ENCODE results near the gene CFAP58.

The CFAP58 gene, protein sequence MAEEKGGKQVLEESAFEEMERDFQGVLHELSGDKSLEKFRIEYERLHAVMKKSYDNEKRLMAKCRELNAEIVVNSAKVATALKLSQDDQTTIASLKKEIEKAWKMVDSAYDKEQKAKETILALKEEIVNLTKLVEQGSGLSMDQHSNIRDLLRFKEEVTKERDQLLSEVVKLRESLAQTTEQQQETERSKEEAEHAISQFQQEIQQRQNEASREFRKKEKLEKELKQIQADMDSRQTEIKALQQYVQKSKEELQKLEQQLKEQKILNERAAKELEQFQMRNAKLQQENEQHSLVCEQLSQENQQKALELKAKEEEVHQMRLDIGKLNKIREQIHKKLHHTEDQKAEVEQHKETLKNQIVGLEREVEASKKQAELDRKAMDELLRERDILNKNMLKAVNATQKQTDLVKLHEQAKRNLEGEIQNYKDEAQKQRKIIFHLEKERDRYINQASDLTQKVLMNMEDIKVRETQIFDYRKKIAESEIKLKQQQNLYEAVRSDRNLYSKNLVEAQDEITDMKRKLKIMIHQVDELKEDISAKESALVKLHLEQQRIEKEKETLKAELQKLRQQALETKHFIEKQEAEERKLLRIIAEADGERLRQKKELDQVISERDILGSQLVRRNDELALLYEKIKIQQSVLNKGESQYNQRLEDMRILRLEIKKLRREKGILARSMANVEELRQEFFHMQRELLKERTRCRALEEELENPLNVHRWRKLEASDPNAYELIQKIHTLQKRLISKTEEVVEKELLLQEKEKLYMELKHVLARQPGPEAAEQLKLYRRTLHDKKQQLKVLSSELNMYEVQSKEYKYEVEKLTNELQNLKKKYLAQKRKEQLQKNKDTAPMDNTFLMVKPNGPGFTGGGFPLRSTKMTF

DNA sequence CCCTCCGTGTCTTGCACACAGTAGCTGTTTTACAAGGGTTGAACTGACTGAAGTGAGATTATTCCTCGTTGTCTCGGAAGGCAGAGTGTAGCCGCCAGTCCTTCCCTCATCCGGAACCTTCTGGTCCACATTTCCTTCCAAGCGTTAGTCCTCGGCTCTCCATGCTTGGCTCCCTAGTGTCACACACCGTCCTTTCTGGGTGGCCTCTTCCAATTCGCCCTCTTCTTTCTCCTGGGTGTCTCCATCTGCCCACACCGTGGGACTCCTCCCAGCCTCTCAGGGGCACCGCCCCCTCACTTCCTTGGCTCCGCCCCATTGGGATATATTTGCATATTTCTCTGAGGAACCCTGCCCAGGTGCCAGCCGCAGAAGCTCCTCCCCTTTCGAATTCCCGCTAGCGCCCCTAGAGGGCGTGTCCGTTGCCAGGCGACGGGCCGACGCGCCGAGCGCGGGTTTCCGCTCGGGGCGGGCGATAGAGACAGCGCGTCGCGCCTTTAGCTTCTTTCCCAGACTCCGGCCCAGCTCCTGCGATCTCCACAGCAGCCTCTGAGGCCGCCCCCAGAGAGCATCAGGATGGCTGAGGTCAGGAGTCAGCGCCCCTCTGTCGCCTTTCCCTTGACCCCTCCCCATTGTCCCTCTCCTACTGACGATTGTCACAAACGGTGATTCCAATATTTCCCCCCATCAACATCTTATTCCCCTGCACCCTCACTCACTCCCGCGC is at the start of gene CFAP58:
Gene CFAP58, plus strand, starts transcription at position 509 of the 724 bp plus-strand sequence. Its CDS starts 65 bp downstream, at position 574.
- no peak for FAIRE-seq

DNA sequence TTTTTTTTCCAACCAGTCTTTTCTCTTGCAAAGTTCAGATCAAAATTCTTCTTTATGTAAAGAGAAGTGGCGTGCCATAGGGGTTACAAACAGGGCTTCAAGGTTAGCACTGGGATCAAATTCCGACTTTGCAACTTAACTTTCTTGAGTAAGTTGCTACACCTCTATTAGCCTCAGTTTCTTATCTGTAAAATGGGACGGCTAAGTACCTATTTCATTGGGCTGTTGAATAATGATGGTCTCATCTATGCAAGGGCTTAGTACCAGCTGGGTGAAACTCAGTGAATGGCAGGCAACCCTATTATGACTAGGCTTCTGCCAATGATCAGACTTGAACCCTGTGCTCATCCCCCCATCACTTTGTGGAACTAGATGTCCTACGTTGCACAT is 49.3 kb upstream of the CFAP58 start:
- FAIRE-seq: no peak

DNA sequence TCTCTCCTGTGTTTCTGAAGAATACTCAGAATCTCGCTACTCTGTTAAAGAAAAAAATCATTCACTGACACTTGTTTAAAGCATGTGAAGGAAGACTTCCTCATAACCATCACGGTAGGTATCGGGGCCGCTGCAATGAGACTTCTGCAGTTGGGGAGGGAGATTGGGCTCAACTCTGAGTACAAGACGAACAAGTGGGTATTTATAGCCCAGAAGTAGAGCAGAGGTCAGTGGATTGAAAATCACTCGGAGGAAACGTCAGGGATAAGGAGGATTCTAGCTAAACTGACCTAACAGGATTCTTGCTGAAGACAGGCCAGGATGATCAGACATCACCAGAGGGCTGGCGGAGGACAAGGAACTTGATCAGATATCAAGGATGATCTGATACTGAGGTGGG is 48.7 kb upstream of the CFAP58 start:
- FAIRE-seq: no peak

DNA sequence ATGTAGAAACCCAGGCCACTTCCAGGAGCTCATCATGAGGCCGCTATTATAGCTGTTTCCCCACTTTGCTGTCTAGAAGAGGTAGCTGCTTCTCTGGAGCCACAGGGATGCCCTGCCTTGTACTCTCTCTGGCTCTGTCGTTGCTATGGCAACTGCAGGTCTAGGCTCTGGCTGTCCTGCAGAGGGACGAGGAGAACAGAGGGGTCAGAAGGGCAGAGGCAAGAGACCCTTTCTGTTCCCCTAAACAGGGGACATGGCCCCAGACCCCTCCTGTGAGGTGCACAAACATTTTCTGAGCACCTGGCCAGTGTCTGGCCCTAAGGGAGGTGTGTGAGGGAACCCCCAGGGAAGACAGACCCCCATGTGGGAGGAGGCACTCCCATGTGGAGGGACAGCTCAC is 46.7 kb upstream of the CFAP58 start:
- no peak for FAIRE-seq

DNA sequence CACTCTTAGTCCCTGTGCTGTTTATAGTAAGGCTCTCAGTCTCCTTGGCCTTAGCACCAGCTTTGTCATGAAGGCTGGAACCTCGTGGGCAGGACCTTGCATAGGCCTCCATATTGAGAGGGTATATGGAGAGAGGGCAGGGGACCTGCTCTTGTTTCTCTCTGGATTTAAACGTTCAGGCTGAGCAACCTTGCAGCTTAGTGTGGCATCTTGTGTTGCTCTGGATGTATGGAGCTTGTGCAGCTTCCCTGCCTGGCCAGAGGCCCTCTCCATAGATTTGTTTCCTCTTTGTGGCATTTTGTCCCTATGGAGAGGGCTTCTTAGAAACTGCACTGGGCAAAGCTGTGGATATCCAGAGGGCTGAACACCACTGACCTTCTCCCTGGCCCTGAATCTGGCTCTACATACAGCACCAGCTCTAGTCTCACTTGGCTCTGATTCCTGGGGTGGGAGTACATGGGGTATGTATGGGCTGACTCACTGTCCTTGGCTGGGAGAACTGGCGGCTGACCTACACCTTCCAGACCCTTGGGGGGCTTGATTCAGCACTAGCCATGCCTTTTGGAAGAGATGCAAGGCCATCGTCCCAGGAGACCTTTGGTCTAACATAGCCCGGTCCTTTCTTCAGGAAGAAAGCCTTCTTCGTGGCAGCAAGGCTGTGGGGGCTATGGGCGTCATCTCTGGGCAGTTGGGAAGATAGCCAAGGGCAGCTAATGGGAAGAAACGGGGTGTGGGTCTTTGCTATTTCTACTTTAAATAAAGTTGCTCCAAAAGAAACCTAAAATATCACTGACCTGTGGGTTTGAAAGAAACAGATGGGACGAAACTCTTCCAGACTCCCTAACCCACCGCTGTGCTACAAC is 45.8 kb upstream of the CFAP58 start:
- no peak for FAIRE-seq

DNA sequence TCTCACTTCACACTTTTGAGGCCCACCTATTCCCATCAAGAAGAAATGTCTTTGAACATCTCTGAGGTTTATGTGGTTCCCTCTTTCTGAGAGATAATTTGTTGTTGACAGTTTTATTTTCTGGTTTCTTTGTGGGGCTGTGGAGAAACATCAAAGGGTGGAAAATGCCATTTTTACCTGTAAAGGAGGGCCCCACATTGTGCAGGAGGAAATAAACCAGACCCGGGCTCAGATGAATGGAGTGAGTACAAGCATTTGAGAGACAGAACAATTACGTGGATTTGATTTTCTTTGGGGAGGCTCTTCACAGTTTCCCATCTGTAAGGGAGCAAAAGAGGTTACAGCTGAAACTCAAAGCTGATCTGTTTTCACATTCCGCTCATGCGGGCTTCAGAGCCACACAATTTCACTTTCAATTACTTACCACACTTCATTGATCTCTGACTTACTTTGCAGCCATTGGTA is 45.2 kb upstream of the CFAP58 start:
- FAIRE-seq: no peak

DNA sequence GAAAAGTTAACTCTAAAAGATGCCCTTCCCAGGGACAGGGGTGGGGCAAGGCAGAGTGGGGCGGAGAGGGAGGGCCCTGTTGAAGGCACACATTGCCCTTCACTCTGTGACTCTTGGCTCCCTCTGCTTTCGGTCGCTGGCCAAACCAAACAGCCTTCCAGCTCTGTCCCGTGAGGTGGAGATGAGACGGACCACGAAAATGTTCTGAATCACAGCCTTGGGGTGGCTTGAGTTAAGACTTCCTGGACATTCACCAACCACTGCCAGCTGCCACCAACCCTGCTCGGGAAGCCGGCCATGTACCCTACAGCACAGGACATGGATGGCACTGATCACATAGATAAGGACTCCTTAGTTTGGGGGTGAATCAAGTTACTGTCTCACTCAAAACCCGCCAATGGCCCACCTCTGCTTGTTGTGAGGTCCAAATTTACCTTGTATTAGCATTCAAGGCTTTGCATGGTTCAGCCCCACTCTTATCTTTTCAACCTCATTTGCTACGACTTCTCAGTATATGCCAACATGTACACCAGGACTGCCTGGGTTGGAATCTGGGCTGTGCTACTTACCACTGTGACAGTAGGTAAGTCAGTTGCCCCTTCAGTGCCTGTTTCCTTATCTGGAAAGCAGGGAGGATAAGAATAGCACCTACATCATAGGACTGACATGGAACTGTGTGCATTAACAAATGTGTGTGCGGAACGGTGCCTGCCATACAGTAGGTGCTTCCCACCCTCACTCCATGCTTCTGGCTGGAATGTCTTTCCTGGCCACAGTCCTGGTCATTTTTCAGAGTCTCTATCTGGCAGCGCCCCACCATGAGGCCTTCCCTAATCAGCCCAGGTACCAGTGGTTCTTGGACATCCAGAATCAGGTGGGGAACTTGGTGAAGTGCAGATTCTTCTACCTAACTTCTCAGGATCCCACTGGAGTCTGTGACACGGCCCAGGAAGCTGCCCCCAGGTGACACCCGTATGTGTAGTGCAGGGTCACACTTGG is 43.4 kb upstream of the CFAP58 start:
- no peak for FAIRE-seq

DNA sequence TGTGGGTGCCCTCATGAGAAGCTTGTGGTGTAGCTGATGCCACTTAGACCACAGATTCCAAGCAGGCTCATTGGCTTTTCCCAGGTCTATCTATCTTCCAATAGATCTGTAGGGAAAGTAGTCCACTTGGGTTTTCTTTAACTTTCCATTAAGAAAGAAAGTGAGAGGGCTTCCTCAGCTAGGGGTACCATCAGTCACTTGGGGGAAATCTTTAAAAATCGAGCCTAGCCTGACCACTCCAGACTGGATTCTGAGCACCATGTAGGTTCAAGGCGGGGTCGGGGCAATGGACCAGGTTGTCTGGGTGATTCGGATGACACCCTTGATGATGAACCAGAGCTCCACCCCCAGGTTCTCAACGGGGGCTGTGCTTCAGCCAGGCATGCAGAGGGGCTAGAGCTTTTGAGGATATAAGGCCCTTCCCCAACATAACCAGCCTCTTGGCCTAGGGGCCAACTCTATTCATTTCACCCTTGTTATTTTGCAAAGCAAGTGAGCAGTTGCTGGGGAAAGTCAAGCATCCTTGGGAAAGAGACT is 42.4 kb upstream of the CFAP58 start:
- no peak for FAIRE-seq

DNA sequence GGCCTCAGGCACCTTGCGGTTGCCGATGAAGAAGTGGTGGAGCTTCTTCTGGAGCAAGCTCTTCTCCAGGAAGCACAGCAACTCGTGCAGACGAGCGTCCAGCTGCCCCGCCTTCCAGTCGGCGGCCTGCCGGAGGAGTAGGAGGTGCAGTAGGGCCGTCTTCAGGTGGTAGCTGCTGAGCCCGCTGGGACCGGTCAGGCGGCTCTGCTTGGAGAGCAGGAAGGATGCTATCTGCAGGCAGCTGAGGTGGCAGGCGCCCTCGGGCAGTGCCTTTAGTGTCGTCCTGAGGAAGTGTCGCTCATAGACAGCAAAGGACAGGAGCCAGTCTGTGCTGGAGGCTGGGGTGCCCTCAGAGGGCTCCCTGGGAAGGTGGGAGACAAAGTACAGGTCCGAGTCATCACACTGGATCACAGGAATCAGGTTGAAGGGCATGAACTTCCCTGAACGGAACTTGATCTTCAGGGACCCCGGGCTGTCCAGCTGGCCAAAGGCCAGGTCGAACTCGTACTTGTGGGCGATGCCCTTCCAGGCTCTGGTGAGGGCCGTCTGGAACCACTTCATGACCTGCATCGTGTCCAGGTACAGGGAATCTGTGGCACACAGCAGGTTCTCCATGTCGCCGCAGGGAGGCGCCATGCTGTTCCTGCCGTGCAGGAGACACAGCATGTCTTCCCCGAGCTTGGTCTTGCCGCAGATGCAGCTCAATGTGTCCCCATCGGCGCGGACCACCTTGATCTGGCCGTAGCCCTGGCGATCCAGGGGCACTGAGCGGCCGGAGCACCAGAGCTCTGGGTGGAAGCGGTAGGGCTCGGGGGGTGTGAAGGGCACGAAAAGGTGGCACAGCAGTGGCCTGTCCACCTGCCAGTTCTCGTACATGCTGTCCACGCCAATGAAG is 38.8 kb upstream of the CFAP58 start:
- FAIRE-seq: no peak

DNA sequence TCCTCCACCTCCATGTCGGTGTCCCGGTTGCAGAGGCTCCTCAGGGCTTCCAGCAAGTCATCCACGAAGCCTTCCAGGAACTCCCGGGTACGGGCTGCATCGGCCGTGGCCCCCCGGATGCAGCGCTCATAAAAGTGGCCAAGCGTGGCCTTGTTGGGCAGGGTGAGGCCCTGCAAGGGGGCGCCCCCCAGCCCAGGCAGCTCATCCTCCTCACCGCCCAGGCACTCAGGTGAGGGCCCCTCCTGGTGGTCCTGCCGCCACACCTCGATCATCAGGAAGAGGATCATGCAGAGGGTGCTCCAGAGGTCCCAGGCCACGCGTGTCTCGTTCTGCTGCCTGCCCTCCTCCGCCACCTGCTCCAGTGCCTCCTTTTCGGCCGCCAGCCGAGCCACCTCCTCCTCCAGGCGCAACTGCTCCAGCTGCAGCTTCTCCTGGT is 38.1 kb upstream of the CFAP58 start:
- no peak for FAIRE-seq

DNA sequence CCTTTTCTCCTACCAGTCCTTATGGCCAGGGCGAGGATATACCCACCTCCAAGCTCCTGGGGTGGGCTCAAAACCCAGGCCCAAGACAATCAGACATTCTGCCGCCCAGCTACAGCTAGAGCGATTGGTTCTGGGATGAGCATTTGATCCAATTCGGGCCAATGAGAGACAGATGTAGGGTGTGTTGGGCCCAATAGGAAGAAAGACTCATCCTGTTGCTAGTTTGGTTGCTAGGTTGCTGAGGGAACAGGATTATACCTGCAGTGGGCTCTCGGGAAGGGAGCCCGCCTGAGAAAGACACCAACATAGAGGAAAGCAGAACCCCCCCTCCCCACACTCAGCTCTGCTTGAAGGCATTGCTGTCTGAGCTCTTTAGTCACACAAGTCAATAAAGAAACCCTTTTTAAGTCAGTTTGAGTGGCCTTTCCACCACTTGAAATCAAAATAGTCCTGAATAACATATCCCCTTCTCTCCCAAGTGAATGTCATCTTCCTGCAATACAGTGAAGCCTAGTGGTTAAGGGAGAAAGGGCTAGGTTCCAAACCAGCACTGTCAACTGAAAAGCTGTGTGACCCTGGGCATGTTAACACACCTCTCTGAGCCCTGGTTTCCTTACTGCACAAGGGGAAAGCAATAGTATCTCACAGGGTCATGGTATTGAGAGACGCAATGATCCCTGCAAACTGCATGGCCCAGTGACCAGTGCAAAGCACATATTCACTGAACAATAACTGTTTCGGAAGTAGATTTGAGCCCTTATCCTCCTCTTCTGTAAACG is 37.1 kb upstream of the CFAP58 start:
- no peak for FAIRE-seq

DNA sequence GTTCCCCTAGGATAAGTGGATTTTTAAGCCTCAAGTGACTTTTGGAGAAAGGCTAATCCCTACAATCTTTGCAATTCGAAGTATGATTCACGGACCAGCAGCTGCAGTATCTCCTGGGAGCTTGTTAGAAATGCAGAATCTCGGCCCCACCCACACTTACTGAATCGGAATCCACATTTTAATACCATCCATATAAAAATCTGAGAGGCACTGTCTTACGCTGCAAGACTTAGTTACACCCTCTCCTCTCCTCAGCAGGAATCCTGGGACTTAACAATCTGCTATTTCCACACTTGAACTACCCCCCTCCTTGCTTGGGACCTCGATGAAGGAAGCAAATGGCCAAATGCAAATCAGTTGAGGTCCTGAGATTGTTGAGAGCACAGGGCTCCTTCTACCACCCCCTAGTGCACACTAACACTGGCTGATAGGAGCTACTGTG is 36.3 kb upstream of the CFAP58 start:
- FAIRE-seq: no peak

DNA sequence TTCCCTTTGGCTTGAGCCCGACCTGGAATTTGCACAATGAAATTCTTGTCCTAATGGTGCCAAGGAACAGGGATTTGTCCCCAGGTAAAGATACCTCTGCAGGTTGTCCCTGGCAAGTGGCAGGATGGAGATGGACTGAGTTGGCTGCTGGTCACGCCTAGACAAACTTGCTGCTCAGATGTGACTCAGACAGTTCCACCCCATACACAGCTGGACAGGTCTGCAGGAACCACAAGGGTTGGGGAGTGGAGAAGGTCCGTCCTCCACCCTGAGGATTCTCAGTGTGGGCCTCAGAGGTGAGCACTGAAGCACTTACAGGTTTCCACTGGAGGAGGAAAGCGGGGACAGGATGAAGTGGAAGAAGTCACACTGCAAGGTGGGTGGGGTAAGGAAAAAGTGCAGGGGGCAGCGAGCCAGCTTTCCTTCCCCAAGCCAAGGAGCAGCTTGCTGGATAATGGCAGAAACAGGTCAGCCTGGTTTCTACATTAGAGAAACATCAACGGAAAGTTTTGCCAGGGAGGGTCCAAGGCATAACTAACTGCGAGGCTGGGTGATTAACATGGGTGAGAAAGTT is 35.8 kb upstream of the CFAP58 start:
- FAIRE-seq: no peak

DNA sequence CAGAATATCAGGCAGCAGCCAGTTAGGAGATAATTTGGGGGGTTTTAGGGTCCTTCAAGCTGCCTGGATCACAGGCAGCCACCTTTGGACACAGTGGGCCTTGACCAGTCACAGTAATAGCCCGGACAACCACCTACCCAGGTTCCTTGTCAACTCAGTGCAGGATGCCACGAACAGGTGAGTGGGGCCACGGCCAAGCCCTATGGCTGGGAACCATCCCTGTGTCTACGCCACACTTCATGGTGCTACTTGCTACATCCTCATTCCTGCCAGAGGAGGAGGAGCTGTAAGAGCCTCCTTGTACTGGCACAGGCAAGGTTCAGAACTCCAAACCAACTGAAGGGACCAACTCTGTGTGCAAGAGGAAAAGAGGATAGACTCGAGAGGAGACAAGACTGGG is 35.3 kb upstream of the CFAP58 start:
- FAIRE-seq: no peak

DNA sequence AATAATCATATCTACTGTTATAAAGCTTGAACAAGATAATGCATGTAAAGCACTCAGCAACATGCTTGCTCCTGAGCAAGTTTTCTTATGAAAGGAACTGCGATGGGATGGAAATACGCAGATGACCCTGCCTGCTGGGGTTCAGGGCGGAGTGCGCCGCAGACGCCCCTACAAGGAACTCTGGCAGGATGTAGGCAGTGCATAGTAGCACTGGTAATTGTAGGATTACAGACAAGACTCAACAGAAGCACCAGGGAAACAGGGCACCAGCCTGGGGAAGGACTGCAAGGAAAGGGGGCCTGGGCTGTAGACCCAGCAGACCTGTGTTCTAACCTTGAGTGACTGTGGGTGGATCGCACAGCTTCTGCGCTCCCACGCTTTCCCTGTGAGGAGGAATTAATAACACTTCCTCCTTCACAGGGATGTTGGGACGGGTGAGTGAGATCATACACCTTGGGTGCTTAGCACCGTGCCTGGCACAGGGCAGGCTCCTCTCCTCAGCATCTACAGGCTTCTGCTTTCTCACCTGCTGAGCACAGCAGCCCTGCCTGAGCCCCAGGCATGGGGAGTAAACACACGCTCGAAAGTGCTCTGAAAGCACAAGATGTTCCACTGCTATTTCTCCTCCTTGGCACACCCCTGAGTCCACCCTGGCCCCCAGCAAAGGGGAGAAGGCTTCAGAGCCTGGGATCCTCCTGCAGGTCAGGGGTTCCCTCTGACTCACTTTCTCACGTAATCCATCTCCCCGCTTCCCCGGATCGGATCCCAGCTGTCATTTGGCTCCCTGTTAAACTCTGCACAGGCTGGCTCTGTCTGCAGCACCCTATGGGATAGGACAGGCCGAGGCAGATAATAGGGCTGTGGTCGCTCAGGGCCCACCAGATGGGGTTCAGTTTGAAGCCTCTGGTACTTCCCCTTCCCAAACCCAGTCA is 34.6 kb upstream of the CFAP58 start:
- FAIRE-seq: no peak

DNA sequence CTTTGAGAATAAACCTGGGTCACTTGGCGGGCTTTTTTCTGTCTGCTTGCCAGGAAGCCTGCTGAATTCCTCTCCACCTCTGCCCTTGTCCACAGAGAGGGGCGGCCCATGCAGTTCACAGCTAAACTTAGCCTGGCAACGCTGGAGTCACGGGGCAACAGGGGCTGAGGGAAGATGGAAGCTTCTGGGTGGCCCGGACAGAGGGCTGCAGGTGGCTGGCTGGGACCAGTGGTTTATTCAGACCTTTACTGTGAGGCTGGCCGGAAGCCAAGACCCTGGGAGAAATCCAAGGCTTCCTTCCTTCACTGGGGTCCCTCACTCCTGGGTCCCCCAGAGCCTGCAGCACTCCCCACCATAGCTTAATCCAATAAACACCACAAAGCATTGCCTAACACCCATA is 32.4 kb upstream of the CFAP58 start:
- FAIRE-seq: no peak

Data from islet of Langerhans (tissue), 1 donor.